ENCODE data around the gene MAMLD1. TPM values are rescaled to one million over a fixed set of nuclear protein-coding genes. Genes with fewer than 3 reads are reported as not detected.

Gene MAMLD1
- total RNA-seq, 4 donors from 2014 or later: 4.5 to 10.3 (median 6.2) TPM

DNA sequence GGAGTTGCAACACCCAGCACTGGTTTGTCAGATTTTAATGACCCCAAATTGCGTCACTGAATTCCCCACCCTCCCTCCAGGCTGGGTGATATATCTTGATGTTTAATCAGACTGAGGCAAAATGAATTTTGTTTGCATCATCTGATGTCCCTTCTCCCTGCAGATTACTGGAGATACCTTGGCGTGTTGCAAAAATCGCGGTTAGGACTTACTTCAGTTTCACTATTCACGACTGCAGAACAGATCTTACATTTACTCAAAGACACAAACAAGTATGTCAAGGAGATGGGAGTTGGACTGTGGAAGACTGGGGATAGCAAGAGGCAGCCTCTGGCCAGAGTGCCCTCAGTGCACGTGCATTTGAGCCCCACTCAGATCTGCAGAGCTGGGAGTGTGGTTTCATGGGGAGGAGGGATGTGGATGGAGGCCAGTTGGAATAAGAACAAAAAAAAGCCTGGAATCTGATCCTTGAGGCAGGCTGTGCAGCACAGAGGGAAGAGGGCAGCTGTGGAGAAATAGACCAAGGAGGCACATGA, 113.1 kb downstream of the MAMLD1 start:
- no peak for TF ChIP-seq CTCF (IDR thresholded peaks at IDR 0.05)
- no peak for DNase-seq (ENCODE audit: low spot score)
- ATAC-seq (ENCODE audit: low FRiP score): no peak

DNA sequence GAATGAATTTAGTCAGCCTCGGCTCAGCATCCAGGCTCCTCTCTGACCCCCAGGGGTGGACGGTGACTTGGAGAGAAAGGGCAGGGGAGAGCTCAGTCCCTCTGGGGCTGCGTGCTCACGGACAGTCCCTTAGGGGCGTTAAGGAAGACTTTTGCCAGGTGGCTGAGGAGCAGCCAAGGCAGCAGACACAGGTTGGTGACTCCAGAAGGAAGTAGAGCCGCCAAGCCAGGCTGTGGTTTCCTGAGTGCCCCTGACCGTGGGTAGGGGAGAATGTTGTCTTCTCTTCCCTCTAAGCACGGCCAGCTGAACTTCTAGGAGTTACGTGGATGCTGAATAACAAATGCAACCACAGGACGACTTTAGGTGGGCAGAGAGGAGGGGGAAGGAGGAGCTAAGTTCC, 114.3 kb downstream of the MAMLD1 start:
- no peak for TF ChIP-seq CTCF (IDR thresholded peaks at IDR 0.05)
- ATAC-seq (ENCODE audit: low FRiP score) (no peak), DNase-seq (ENCODE audit: low spot score) (no peak)

DNA sequence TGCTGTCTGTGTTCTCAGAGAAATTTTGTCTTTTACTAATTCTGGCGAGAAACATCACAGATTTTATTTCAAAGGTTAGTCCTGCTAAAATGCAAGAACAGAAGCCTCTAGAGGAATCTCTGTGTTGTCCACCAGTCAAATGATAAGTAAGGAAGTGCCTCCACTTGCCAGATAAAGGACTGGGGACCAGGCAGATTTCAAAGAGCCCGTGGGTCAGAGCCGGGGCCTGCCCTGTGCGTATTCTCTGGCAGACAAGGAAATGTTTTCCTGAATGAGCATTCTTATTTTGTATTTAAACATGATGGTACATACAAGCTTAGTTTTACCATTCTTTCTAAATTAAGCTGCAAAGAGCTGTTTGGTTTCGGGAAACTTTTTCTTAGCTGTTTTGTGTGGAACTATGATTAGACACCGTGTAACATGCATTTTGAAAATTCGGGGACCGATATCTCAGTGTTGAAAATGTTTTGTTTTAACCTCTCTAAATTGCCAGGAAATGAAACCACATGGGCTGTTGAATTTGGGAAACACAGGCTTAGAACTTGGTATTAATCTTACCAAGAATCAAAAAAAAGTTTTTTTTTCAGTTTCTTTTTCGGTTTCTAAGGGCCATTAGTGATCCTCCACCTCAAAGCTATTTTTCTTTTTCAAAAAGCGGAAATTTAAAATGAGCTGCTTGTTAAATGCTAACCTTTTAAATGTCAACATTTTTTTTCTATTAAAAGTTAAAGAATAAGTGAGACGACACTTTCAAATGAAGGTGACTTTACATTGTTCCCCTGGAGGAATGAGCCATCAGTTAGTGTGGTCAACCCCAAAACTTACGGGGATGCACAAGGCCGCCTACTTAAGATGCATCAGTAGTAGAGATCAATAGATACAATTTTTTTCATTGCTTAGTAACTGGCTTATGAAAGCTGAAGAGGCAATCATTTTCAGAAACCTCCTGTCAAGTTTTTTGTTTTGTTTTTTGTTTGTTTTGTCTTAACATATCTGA, 115.7 kb downstream of the MAMLD1 start:
- no peak for ATAC-seq (ENCODE audit: low FRiP score)
- TF ChIP-seq CTCF (IDR thresholded peaks at IDR 0.05): no peak
- no peak for DNase-seq (ENCODE audit: low spot score)

- ATAC-seq (ENCODE audit: low FRiP score) (peak; percentile 62), DNase-seq (ENCODE audit: low spot score) (peak; percentile 29)
- no peak for TF ChIP-seq CTCF (IDR thresholded peaks at IDR 0.05)
Observed at GRCh38 chrX:150482537-150483206, 119.6 kb downstream of the MAMLD1 start.

- ATAC-seq (ENCODE audit: low FRiP score) (no peak), DNase-seq (ENCODE audit: low spot score) (no peak)
- no peak for TF ChIP-seq CTCF (IDR thresholded peaks at IDR 0.05)
Observed at GRCh38 chrX:150483356-150483985, 120.4 kb downstream of the MAMLD1 start.

DNA sequence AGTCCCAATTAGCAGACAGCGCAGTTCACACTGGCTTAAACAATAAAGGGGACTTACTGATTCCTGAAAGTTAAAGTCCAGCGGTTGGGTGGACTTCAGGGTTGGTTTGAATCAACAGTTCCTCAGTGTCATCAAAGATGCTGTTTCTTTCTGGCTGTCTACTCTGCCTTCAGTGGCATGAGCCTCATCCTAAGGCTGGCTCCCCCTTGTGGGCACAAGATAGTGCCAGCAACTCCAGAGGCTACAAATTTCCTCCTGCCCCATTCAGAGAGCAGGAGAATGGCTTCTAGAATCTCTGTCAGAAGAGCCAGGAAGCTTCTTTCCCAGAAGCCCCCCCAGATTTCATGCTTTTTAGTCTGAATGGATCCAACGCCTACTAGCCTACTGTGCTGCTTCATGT, 122.9 kb downstream of the MAMLD1 start:
- DNase-seq (ENCODE audit: low spot score) (no peak), ATAC-seq (ENCODE audit: low FRiP score) (no peak)
- no peak for TF ChIP-seq CTCF (IDR thresholded peaks at IDR 0.05)

All from omental fat pad (tissue), 4 donors.